HepG2 (cell line): ENCODE results near the gene ZNF396. TPM values are rescaled to one million over a fixed set of nuclear protein-coding genes. Genes with fewer than 3 reads are reported as not detected.
A peak's percentile ranks its signal among the peaks of the same experiment; 100 is the strongest.

ENCODE experiments used
- ARNT ChIP-seq: fragments of 450-650 bp; IDR thresholded peaks from 2 replicates; pipeline ENCODE4 v1.6.1; 2017
- ATF1 ChIP-seq: IDR thresholded peaks from 2 replicates; pipeline ENCODE4 v1.6.1; 2016; ENCODE audit warnings: mild to moderate bottlenecking, control low read depth
- CBX2 ChIP-seq, 2 experiments: fragments of 200-600 bp in 1 of 2; sonication (generic); formaldehyde crosslinking in 1 of 2; IDR thresholded peaks; 2 replicates each; pipeline versions ENCODE4 v1.7.0 to v1.8.1; 2018 to 2022; ENCODE audit warnings: low read depth in 2 of 2, low read length in 1 of 2, mild to moderate bottlenecking in 1 of 2, missing genetic modification reagents in 1 of 2
- CCDC6 ChIP-seq: sonication (generic); formaldehyde crosslinking; IDR thresholded peaks from 2 replicates; pipeline ENCODE4 v1.8.1; 2022; ENCODE audit warnings: mild to moderate bottlenecking, missing genetic modification reagents, moderate library complexity
- GATAD1 ChIP-seq: IDR thresholded peaks from 2 replicates; pipeline ENCODE4 v1.6.1; 2016; ENCODE audit warnings: missing genetic modification reagents, missing compliant biosample characterization
- GFI1 ChIP-seq: sonication (generic); formaldehyde crosslinking; IDR thresholded peaks from 2 replicates; pipeline ENCODE4 v1.5.0; 2020; ENCODE audit warnings: missing genetic modification reagents, mild to moderate bottlenecking, borderline replicate concordance
- GTF3A ChIP-seq: sonication (generic); formaldehyde crosslinking; conservative IDR thresholded peaks from 2 replicates; pipeline ENCODE4 v1.4.0; 2020; ENCODE audit warnings: mild to moderate bottlenecking, missing genetic modification reagents
- HINFP ChIP-seq: sonication (generic); formaldehyde crosslinking; IDR thresholded peaks from 2 replicates; pipeline ENCODE4 v1.4.0; 2020; ENCODE audit warnings: low read depth, mild to moderate bottlenecking, missing genetic modification reagents
- HMG20A ChIP-seq: IDR thresholded peaks from 2 replicates; pipeline ENCODE4 v1.6.1; 2016; ENCODE audit warnings: borderline replicate concordance
- KLF11 ChIP-seq: IDR thresholded peaks from 2 replicates; pipeline ENCODE4 v1.6.1; 2016; ENCODE audit warnings: missing compliant biosample characterization
- LBX2 ChIP-seq: sonication (generic); formaldehyde crosslinking; IDR thresholded peaks from 2 replicates; pipeline ENCODE4 v1.5.0; 2020; ENCODE audit warnings: missing genetic modification reagents, mild to moderate bottlenecking, borderline replicate concordance
- MBD4 ChIP-seq: IDR thresholded peaks from 2 replicates; pipeline ENCODE4 v1.6.1; 2012; ENCODE audit warnings: low read length, inconsistent platforms, borderline replicate concordance
- NKX3-1 ChIP-seq: sonication (generic); formaldehyde crosslinking; IDR thresholded peaks from 2 replicates; pipeline ENCODE4 v1.5.0; 2020; ENCODE audit warnings: missing genetic modification reagents
- PATZ1 ChIP-seq: sonication (generic); formaldehyde crosslinking; IDR thresholded peaks from 2 replicates; pipeline ENCODE4 v1.4.0; 2020; ENCODE audit warnings: missing genetic modification reagents
- STAT6 ChIP-seq: sonication (generic); formaldehyde crosslinking; IDR thresholded peaks from 2 replicates; pipeline ENCODE4 v1.4.0; 2020; ENCODE audit warnings: missing genetic modification reagents, mild to moderate bottlenecking, borderline replicate concordance
- ZBTB44 ChIP-seq: sonication (generic); formaldehyde crosslinking; IDR thresholded peaks from 2 replicates; pipeline ENCODE4 v1.4.0; 2020; ENCODE audit warnings: missing genetic modification reagents
- ZBTB8A ChIP-seq: sonication (generic); formaldehyde crosslinking; IDR thresholded peaks from 2 replicates; pipeline ENCODE4 v1.4.0; 2020; ENCODE audit warnings: mild to moderate bottlenecking, low read depth, missing genetic modification reagents, borderline replicate concordance
- ZIK1 ChIP-seq: sonication (generic); formaldehyde crosslinking; IDR thresholded peaks from 2 replicates; pipeline ENCODE4 v1.5.0; 2020; ENCODE audit warnings: mild to moderate bottlenecking, low read depth, missing genetic modification reagents, borderline replicate concordance
- ZNF570 ChIP-seq: sonication (generic); formaldehyde crosslinking; IDR thresholded peaks from 2 replicates; pipeline ENCODE4 v1.4.0; 2020; ENCODE audit warnings: mild to moderate bottlenecking, missing genetic modification reagents, borderline replicate concordance
- ZNF660 ChIP-seq: sonication (generic); formaldehyde crosslinking; IDR thresholded peaks from 2 replicates; pipeline ENCODE4 v1.5.1; 2020; ENCODE audit warnings: mild to moderate bottlenecking, low read depth, missing genetic modification reagents, borderline replicate concordance
- ZNF709 ChIP-seq: sonication (generic); formaldehyde crosslinking; IDR thresholded peaks from 2 replicates; pipeline ENCODE4 v1.5.0; 2020; ENCODE audit warnings: mild to moderate bottlenecking, missing genetic modification reagents
- polyA plus RNA-seq, 8 experiments: library from polyadenylated mRNA; depleted of rRNA in 3 of 8; stranded (reverse) in 7 of 8; unstranded in 1 of 8; fragments of >200 nt; fragmentation: Illumina TruSeq in 4 of 8; extraction: Trizol in 4 of 8; gene quantifications; 2 replicates each; pipeline versions ENCODE4 v1.2.1 to v1.2.3, GENCODE V29; 2011 to 2016; ENCODE audit warnings: low read depth in 4 of 8, missing spikeins in 1 of 8, mixed read lengths in 1 of 8; ENCODE audit not compliant: insufficient read depth in 1 of 8
- total RNA-seq, 5 experiments: library from RNA; depleted of rRNA; stranded (reverse); fragments of >200 nt; fragmentation: Illumina TruSeq; extraction: Trizol; gene quantifications; 2 replicates each; pipeline ENCODE4 v1.2.3, GENCODE V29; 2016; ENCODE audit warnings: low read depth in 1 of 5

The ZNF396 gene
- total and polyA plus RNA-seq, 2 of the 13 experiments (the other 11 are each of a cell fraction or from before 2014, with no cell fraction given), result 0.25 to 0.75 TPM

GRCh38 chr18:35343936-35344735, 33.0 kb downstream of the ZNF396 start, which contains the start of gene ZNF24 (continued):
- no peak for TF ChIP-seq GFI1
- peak; percentile 41; the same call in 1 of the 2 replicates for TF ChIP-seq ZIK1 (CRISPR knock-in tag)
- TF ChIP-seq ZNF709, result peak; percentile 67
- no peak for TF ChIP-seq LBX2 (CRISPR knock-in tag)
- no peak for TF ChIP-seq GTF3A (CRISPR knock-in tag)
- TF ChIP-seq GATAD1 (CRISPR knock-in tag), result peak; percentile 78
- TF ChIP-seq ZBTB44 (CRISPR knock-in tag), result no peak
- TF ChIP-seq CBX2 (IDR thresholded peaks at IDR 0.05; ENCODE audit: low read depth, low read length), result no peak
- TF ChIP-seq CBX2 (CRISPR knock-in tag; IDR thresholded peaks at IDR 0.05; ENCODE audit: low read depth), result no peak
- TF ChIP-seq ATF1, result peak; percentile 78
- TF ChIP-seq STAT6 (CRISPR knock-in tag), result no peak
- peak; percentile 56 for TF ChIP-seq HINFP (CRISPR knock-in tag)
- no peak for TF ChIP-seq ARNT
- TF ChIP-seq ZBTB8A (CRISPR knock-in tag), result no peak
- peak; percentile 79 for TF ChIP-seq PATZ1 (CRISPR knock-in tag)
- TF ChIP-seq HMG20A (CRISPR knock-in tag), result peak; percentile 52; the same call in 1 of the 2 replicates
- TF ChIP-seq NKX3-1 (CRISPR knock-in tag), result peak; percentile 43; the same call in 1 of the 2 replicates
- no peak for TF ChIP-seq KLF11
- no peak for TF ChIP-seq MBD4
- peak; percentile 44; the same call in 1 of the 2 replicates for TF ChIP-seq CCDC6 (CRISPR knock-in tag)
- peak; percentile 58; the same call in 1 of the 2 replicates for TF ChIP-seq ZNF570 (CRISPR knock-in tag)
- TF ChIP-seq ZNF660 (CRISPR knock-in tag), result 0 out of 2 replicates have a peak, but pooled peaks have one; percentile 68
